ENCODE measurements around the gene OLFML2B. TPM values are rescaled to one million over a fixed set of nuclear protein-coding genes. Genes with fewer than 3 reads are reported as not detected.

The OLFML2B gene
- total RNA-seq, 1 donor from 2014 or later: 45.7 TPM

DNA sequence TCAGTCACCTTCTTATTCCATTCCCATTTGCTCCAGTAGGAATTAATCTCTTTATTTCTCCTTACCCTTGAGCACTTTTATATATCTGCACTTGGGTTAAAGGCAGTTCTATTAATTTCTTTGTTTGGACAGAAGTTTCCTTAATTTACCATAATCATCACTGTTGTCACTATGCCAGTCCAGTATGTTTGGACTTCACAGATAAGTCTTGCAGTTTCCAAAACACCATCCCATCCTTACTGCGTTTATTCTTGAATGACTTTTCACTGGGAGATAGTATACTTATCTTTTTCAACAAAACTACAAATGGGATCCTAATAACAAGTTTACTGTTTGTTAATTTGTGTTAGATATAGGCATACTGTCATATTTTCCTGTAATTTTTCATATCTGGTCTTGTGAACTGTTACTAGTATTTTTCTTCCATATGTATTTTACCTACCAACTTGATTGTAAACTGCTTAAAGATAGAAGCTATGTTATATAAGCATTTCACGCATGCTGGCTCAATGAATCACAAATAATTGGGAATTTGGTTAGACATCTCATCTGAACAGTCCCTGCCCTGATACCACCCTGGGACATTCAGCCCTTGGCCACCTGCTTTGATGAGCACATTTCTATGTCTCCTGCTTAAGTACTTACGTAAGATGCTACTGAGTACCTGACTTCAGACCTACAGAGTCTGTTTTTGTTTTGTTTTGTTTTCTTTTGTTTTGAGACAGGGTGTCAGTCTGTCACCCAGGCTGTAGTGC lies 78.2 kb downstream of the OLFML2B start:
- no peak for DNase-seq

DNA sequence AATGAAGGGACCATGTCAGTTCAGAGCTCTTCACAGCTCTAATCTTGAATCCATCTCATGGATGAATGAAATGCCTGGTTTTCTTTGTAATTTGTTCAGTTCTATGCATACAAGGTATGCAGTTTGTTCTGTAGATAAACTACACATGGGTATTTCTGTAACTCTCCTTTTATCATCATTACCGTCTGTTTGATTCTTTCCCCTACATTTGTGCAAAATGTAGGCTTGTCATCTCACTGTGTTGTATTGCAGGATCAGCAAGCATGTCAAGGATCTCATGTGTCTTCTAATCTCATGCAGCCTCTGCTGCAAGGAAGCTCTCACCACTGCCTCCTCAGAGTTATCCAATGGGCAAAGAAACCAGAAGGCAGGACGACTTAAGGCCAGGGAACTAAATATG lies 79.3 kb downstream of the OLFML2B start:
- DNase-seq: no peak

DNA sequence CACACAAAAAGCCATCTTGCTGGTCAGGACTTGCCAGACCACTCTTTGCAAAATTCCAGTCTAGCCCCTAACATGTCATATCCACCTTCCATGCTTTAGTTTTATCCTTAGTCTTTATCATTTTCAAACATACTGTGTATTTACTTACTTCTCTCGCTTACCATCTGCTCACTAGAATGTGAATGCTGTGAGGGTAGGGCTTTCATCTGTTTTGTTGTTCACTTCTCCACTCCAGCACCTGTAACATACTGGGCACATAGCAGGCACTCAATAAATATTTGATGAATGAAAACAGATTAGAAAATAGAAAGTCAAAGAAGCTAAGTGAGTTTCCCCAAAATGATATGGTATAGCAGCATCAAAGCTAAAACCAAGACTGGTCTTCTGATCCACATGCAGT lies 79.9 kb downstream of the OLFML2B start:
- no peak for DNase-seq

DNA sequence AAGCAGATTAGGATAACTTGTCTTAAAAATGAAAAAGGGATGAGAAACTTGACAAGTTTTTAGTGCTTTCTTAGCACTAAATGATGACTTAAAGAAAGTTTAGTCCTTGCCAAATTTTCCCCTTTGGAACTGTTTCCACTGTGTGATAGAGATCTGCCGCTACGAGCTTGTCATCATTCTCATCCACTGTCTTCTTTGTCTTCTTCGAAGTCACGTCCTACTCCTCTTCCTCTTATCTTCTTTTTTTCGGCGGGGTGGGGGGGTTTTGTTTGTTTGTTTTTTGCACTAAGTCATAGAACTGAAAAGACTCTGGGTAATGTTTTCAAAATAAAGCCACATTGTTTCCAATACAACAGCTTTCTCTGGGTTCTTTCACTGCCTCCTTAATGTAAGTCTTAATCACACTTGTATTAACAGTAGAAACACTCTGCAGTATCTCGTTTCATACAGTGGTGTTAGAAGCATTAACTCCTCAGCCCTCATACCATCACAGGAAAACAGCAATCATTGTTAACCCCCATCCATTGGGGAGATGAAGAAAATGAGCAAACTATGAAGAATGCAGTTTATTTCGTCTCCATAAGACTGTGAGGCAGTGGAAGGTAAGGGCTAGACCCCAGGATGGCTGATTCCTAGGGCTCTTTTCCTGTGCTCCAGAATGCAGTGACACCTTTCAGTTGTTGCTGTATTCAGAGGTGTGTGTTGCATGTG lies 81.8 kb downstream of the OLFML2B start:
- DNase-seq: no peak

DNA sequence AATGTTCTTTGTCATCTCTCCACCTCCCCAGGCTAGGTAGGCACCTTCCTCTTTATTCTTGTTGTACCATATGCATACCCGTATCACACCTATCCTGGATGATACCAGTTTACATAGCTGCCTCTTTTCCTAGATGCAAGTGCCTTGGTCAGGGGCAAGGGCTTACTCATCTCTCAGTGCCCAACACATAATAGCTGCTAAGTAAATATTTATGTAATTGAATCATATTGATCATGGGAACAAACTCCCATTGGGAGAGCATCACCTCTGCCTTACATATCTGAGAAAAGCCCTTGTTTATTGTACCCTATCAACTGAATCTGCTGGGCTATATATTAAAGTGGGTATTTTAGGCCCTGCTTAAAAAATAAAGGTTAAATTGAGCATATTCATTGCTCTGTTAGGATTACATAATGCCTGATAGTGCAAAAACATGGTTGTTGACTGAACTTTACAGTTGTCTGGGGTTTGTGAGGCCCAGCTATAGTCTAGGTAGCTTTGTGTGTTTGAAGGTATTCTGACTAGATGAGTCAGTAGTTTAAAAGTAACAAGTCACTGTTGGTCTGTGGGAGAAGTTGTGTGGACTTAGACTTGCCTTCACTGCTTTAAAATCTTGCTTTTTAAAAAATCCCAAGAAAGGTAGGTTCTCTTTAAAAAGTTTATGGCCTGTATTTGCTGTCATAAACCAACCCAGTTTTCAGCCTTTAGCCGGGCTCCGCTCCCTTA lies 82.6 kb downstream of the OLFML2B start:
- no peak for DNase-seq

DNA sequence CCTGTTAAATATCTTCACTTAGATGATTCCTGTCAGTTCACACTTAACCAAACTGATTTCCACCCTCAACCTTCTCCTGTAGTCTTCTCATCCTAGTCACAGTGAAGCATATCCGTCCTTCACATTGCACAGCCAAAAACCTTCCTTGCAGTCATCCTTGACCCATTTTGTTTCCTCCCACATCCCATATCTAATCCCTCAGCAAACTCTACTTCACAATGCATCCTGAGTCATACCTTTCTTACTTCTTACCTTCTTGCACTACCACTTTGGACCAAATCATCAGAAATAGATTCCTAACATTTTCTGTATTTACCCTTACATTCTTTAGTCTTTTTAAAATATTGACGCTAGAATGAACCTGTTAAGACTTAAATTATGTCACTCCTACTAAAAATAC lies 86.9 kb downstream of the OLFML2B start:
- DNase-seq: no peak

DNA sequence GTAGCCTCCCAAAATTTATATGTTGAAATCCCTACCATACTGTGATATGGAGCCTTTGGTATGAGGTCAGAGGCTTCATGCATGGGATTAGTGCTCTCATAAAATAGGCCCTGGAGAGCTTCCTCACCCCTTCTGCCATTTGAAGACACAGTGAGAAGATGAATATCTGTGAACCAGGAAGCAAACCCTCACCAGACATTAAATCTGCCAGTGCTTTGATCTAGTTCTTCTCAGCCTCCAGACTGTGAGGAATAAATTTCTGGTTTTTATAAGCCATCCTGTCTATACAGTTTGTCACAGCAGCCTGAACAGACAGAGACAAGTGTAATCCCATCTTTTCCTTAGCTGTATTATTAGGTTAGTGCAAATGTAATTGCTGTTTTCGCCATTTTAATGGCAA lies 88.4 kb downstream of the OLFML2B start:
- DNase-seq: no peak

DNA sequence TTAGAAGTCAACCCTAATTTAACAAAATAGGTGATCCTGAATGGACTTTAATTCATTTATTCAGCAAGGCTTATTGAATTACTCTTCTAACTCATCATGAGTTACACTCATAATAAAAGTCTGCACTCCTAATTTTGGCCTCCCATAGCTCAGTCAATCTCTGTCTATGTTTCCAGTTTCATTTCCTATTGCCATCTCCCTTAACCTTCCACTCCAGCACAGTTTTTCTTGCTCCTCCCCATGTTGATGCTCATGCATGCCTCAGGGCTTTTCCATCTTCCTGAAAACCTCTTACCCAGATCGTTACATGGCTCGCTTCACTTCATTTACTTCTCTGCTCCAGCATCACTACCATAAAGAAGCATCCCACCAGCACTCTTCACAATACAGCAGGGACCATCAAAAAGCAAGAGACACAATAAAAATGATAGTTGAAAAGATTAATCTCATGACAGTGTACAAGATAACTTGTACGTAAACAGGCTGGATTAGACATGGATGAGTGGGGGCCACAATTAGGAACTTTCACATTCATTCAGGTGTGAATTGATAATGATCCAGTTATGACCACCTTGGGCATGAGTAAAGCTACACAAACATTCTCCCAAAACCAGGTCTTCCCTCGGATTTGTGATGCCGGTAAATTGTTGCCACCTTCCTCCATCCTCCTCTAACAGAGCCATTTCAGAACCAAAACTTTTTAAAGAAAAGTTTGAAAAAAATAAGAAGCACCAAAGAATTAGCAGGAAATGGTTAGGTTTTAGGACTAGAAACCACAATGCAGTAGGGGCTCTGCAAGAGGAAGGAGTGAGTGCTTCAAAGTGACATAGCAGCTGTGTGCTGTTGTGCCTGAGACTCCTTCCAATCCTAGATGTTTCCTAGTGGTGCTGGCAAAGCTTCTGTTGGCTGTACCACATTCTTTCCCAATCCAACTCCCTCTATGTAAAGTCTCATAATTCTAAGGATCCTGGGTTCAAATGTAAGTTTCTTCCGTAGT lies 89.8 kb downstream of the OLFML2B start:
- DNase-seq: no peak

Other genes starting within 250 kb of the OLFML2B start
- 1.6 TPM for gene NOS1AP, start 45.8 kb upstream of the OLFML2B start, total RNA-seq

Measured in tongue (tissue), 2 donors.